Smooth muscle cell (in vitro differentiated cells): Measurements from ENCODE around the gene UBR3. TPM values are rescaled to one million over a fixed set of nuclear protein-coding genes. Genes with fewer than 3 reads are reported as not detected.

Source experiments
- DNase-seq: peaks from one replicate; lab custom pipeline; 2025; ENCODE audit not compliant: unreplicated experiment; lab: John Stamatoyannopoulos, UW
- H2AFZ ChIP-seq: fragments of 200-600 bp; sonication (generic); 2 replicates; pipeline ENCODE4 v1.6.0; 2016; ENCODE audit warnings: antibody characterized with exemption, low read depth, mild to moderate bottlenecking
- H3F3A ChIP-seq: fragments of 200-600 bp; sonication (generic); 2 replicates; pipeline ENCODE4 v1.6.0; 2017; ENCODE audit warnings: antibody characterized with exemption, low read depth
- H3K27ac ChIP-seq: fragments of 200-600 bp; sonication (generic); 2 replicates; pipeline ENCODE4 v1.5.1; 2016; ENCODE audit warnings: low read depth, mild to moderate bottlenecking
- H3K27me3 ChIP-seq: fragments of 200-600 bp; sonication (generic); 2 replicates; pipeline ENCODE4 v1.6.1; 2016; ENCODE audit warnings: low read depth, mild to moderate bottlenecking
- H3K36me3 ChIP-seq: fragments of 200-600 bp; sonication (generic); 2 replicates; pipeline ENCODE4 v1.5.1; 2016; ENCODE audit warnings: low read depth
- H3K4me1 ChIP-seq: fragments of 200-600 bp; sonication (generic); 2 replicates; pipeline ENCODE4 v1.5.1; 2016; ENCODE audit warnings: low read depth
- H3K4me2 ChIP-seq: fragments of 200-600 bp; sonication (generic); 2 replicates; pipeline ENCODE4 v1.6.0; 2016; ENCODE audit warnings: mild to moderate bottlenecking
- H3K4me3 ChIP-seq: fragments of 200-600 bp; sonication (generic); 2 replicates; pipeline ENCODE4 v1.5.1; 2016; ENCODE audit warnings: mild to moderate bottlenecking
- H3K79me2 ChIP-seq: fragments of 200-600 bp; sonication (generic); 2 replicates; pipeline ENCODE4 v1.6.0; 2016; ENCODE audit warnings: low read depth, mild to moderate bottlenecking
- H3K9ac ChIP-seq: fragments of 200-600 bp; sonication (generic); 2 replicates; pipeline ENCODE4 v1.6.0; 2016; ENCODE audit warnings: low read depth
- H3K9me3 ChIP-seq: fragments of 200-600 bp; sonication (generic); replicated peaks from 2 replicates; pipeline ENCODE4 v1.5.1; 2016; ENCODE audit warnings: low read depth
- H4K20me1 ChIP-seq: fragments of 200-600 bp; sonication (generic); 2 replicates; pipeline ENCODE4 v1.6.0; 2016; ENCODE audit warnings: low read depth
- WGBS: methylation state at CpG from one replicate; pipeline ENCODE4 v1.1.7; 2016; ENCODE audit warnings: low lambda C conversion rate; 5-methylcytosine and 5-hydroxymethylcytosine counted together
- polyA plus RNA-seq: library from polyadenylated mRNA; unstranded; fragments of >200 nt; fragmentation: Nextera tagmentation; extraction: Ambion mirVana; gene quantifications from 2 replicates; pipeline ENCODE4 v1.2.1, GENCODE V29; 2016
- total RNA-seq: library from RNA; depleted of rRNA; stranded (reverse); fragments of >200 nt; gene quantifications from 2 replicates; pipeline ENCODE4 v1.2.3, GENCODE V29; 2014
- TF ChIP-seq, protein P1 (sequence below): fragments of 200-600 bp; sonication (generic); IDR thresholded peaks from 2 replicates; pipeline ENCODE4 v1.5.1; 2017; ENCODE audit warnings: borderline replicate concordance, mild to moderate bottlenecking, antibody characterized with exemption; ENCODE audit not compliant: insufficient read depth, poor library complexity, severe bottlenecking

The UBR3 gene
- total and polyA plus RNA-seq, 2 experiments from 2014 or later = 7.0 to 35.1 TPM

DNA sequence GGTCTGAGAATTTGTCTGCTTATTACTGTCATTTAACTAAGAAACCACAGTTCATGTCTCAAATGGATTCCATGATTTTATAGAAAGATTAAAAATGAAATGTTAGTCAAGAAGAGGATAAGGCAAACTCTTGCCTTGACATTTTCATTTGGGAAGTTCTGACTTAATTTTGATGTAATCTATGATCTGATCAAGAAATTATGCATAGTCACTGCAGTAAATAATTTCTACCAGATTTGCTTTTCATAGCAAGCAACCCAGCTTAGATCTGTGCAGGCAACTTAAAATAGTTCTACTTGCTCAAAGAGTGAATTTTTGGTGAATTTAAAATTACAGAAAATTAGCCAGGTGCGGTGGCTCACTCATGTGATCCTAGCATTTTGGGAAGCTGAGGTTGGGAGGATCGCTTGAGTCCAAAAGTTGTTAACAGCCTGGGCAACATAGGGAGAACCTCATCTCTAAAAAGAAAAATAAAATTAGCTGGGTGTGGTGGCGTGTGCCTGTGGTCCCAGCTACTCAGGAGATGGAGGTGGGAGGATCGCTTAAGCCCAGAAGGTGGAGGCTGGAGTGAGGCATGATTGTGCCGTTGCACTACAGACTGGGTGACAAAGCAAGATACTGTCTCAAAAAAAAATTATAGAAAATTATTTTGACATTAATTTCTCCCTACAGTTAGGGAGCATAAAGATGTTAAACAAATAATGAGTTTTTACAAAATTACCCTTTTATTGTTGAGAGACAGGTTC, 192.0 kb downstream of the UBR3 start:
- TF ChIP-seq, protein P1, sequence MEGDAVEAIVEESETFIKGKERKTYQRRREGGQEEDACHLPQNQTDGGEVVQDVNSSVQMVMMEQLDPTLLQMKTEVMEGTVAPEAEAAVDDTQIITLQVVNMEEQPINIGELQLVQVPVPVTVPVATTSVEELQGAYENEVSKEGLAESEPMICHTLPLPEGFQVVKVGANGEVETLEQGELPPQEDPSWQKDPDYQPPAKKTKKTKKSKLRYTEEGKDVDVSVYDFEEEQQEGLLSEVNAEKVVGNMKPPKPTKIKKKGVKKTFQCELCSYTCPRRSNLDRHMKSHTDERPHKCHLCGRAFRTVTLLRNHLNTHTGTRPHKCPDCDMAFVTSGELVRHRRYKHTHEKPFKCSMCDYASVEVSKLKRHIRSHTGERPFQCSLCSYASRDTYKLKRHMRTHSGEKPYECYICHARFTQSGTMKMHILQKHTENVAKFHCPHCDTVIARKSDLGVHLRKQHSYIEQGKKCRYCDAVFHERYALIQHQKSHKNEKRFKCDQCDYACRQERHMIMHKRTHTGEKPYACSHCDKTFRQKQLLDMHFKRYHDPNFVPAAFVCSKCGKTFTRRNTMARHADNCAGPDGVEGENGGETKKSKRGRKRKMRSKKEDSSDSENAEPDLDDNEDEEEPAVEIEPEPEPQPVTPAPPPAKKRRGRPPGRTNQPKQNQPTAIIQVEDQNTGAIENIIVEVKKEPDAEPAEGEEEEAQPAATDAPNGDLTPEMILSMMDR = no peak
- Histone ChIP-seq H3K36me3 (no peaks in the 10 kb centered on the region), H3K9me3 (no peaks in the 10 kb centered on the region), H3K27ac (no peak overlapping the region), H3K4me3 (no peak overlapping the region), H3F3A (no peaks in the 10 kb centered on the region), H3K4me2 (no peak overlapping the region), H3K27me3 (no peaks in the 10 kb centered on the region), H4K20me1 (no peaks in the 10 kb centered on the region), H2AFZ (no peak overlapping the region), H3K79me2 (no peaks in the 10 kb centered on the region), H3K4me1 (no peaks in the 10 kb centered on the region), H3K9ac (no peak overlapping the region)
- DNase-seq = no peak
- 99% methylated on average over 5 of the region's 5 CpGs for WGBS

DNA sequence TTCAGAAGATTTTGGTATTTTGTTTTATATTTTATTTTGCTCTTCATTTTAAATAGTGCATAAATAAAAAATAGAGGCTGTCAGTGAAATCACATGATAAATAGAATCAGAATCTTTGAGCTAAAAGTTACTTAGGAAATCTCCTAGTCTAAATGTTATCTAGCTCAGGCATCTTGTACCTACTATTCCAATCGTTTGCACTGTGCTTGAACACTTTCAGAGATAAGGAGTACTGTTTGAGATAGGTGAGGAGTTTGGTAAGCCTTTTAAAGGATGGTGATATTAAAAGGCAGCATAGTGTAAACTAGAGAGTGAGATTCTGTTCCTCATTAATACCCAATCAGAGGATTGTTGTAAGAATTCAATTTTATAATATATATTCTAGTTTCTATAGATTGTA, 193.5 kb downstream of the UBR3 start:
- Histone ChIP-seq H3K9me3 (no peaks in the 10 kb centered on the region), H3K4me2 (no peak overlapping the region), H3K27me3 (no peaks in the 10 kb centered on the region), H2AFZ (no peak overlapping the region), H3K9ac (no peak overlapping the region), H3F3A (no peaks in the 10 kb centered on the region), H3K4me3 (no peak overlapping the region), H4K20me1 (no peaks in the 10 kb centered on the region), H3K79me2 (no peaks in the 10 kb centered on the region), H3K4me1 (no peaks in the 10 kb centered on the region), H3K36me3 (no peaks in the 10 kb centered on the region), H3K27ac (no peak overlapping the region)
- DNase-seq = no peak
- 59% methylated on average over 1 of the region's 1 CpG for WGBS
- TF ChIP-seq, protein P1 = no peak

DNA sequence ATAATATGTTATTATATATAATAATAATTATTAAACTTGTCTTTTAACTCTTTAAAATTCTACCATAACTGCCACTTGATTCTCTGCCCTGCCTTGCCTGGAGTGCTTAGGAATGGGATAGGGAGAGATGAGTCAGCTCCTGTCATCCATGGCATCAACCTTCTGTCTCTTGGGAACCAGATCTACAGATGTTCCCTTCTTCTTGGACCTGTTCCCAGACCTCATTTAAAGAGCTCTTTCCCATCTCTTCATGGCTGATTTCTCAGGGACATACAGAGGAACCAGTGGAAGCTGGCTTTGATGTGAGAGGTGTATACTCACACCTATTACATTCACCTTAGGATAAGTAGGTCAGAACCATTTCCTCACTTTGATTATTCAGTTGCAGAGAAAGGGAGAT, 195.4 kb downstream of the UBR3 start:
- Histone ChIP-seq H3K9ac (no peak overlapping the region), H3K4me1 (no peaks in the 10 kb centered on the region), H3K36me3 (no peaks in the 10 kb centered on the region), H3K4me3 (no peak overlapping the region), H4K20me1 (no peaks in the 10 kb centered on the region), H2AFZ (no peak overlapping the region), H3K79me2 (no peaks in the 10 kb centered on the region), H3K4me2 (no peak overlapping the region), H3K9me3 (no peaks in the 10 kb centered on the region), H3F3A (no peaks in the 10 kb centered on the region), H3K27me3 (no peaks in the 10 kb centered on the region), H3K27ac (no peak overlapping the region)
- TF ChIP-seq, protein P1 = no peak
- no peak for DNase-seq

DNA sequence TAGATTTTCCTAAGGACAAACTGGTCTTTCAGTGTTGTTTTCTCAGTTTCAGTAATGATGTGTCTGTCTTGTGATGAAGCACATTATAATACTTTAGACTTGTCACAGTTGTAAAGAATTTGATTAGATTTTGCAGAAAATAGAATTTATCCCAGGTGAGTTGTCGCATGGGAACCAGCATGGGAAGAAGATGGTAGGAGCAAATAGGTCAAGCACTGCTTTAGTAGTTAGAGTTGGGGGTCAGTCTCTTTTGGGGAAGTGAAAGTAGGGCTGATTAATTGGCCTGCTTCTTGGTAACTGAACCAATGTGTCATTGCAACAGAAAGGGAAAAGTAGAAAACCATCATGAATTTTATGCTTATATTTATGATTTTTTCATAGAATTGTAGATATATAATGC, 197.5 kb downstream of the UBR3 start:
- H3K4me3 ChIP-seq = no peak overlapping the region
- no peak overlapping the region for H3K9ac ChIP-seq
- TF ChIP-seq, protein P1 = no peak
- H3K79me2 ChIP-seq = no peaks in the 10 kb centered on the region
- H4K20me1 ChIP-seq = no peaks in the 10 kb centered on the region
- H3K4me2 ChIP-seq = no peak overlapping the region
- 43% methylated on average over 1 of the region's 1 CpG for WGBS
- H3K9me3 ChIP-seq = no peaks in the 10 kb centered on the region
- H3F3A ChIP-seq = no peaks in the 10 kb centered on the region
- no peaks in the 10 kb centered on the region for H3K4me1 ChIP-seq
- H3K36me3 ChIP-seq = peaks cover 6% of the 10 kb centered on the region
- H3K27me3 ChIP-seq = no peaks in the 10 kb centered on the region
- no peak overlapping the region for H2AFZ ChIP-seq
- H3K27ac ChIP-seq = no peak overlapping the region
- DNase-seq = no peak
